ENCODE measurements around the gene PEAR1. TPM values are rescaled to one million over a fixed set of nuclear protein-coding genes. Genes with fewer than 3 reads are reported as not detected.

Gene PEAR1
- total RNA-seq, 1 experiment from 2014 or later: 3.0 TPM

DNA sequence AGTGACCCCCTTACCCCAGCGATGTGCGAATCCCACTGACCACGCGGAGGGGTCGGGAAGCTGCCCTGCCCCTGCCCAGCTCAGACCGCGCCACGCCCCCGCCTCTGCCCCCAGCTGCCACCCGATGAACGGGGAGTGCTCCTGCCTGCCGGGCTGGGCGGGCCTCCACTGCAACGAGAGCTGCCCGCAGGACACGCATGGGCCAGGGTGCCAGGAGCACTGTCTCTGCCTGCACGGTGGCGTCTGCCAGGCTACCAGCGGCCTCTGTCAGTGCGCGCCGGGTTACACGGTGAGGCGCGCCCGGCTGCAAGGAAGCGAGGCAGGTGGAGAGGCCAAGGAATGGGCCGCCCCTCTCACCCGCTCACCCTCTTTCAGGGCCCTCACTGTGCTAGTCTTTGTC is 15.0 kb downstream of the PEAR1 start:
- BruUV-seq (replicated peaks): no TSS peak
- DNase-seq: no peak
- TF ChIP-seq, protein P1, sequence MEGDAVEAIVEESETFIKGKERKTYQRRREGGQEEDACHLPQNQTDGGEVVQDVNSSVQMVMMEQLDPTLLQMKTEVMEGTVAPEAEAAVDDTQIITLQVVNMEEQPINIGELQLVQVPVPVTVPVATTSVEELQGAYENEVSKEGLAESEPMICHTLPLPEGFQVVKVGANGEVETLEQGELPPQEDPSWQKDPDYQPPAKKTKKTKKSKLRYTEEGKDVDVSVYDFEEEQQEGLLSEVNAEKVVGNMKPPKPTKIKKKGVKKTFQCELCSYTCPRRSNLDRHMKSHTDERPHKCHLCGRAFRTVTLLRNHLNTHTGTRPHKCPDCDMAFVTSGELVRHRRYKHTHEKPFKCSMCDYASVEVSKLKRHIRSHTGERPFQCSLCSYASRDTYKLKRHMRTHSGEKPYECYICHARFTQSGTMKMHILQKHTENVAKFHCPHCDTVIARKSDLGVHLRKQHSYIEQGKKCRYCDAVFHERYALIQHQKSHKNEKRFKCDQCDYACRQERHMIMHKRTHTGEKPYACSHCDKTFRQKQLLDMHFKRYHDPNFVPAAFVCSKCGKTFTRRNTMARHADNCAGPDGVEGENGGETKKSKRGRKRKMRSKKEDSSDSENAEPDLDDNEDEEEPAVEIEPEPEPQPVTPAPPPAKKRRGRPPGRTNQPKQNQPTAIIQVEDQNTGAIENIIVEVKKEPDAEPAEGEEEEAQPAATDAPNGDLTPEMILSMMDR (IDR thresholded peaks at IDR 0.05; ENCODE audit: unreplicated experiment): no peak
- CTCF ChIA-PET: interaction anchor here (0.7 kb wide), 1 partner anchor 550 kb away, joined by 3 read pairs; no protein-coding TSS in a partner anchor
- peaks cover 10% of the 10 kb centered on the region for H3K36me3 Mint-ChIP-seq (ENCODE audit: insufficient read depth, unreplicated experiment)
- H3K27ac Mint-ChIP-seq (ENCODE audit: unreplicated experiment): no peak overlapping the region
- peaks cover 10% of the 10 kb centered on the region for H3K4me1 Mint-ChIP-seq (ENCODE audit: low read depth, unreplicated experiment)
- no peaks in the 10 kb centered on the region for H3K9me3 Mint-ChIP-seq (ENCODE audit: low read depth, unreplicated experiment)
- peak overlapping the region; percentile 74 for H3K4me3 Mint-ChIP-seq (ENCODE audit: low read depth, unreplicated experiment)
- peaks cover 45% of the 10 kb centered on the region for H3K27me3 Mint-ChIP-seq (ENCODE audit: unreplicated experiment)
- intact Hi-C loops (cut with micrococcal nuclease; ENCODE audit: unreplicated experiment): no loop called here

DNA sequence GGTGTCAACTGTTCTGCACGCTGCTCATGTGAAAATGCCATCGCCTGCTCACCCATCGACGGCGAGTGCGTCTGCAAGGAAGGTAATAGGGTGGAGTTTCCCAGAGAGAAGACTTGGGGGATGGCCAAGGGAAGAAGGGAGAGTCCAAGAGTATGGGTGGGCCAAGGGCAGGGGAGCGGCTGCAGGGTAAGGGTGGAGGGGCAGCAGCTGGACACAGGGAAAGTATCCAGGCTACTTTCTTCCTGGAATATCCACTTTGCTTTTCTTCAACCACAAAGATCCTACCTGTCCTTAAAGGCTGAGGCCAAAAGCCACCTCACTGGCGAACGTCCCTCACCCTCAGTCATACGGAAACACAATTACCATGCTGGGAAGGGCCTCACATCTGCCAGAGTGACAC is 15.4 kb downstream of the PEAR1 start:
- H3K27me3 Mint-ChIP-seq (ENCODE audit: unreplicated experiment): peaks cover 41% of the 10 kb centered on the region
- H3K4me1 Mint-ChIP-seq (ENCODE audit: low read depth, unreplicated experiment): peaks cover 10% of the 10 kb centered on the region
- CTCF ChIA-PET: no interaction called here
- TF ChIP-seq, protein P1 (IDR thresholded peaks at IDR 0.05; ENCODE audit: unreplicated experiment): no peak
- intact Hi-C loops (cut with micrococcal nuclease; ENCODE audit: unreplicated experiment): no loop called here
- BruUV-seq (replicated peaks): no TSS peak
- no peaks in the 10 kb centered on the region for H3K9me3 Mint-ChIP-seq (ENCODE audit: low read depth, unreplicated experiment)
- H3K4me3 Mint-ChIP-seq (ENCODE audit: low read depth, unreplicated experiment): peak overlapping the region; percentile 74
- H3K36me3 Mint-ChIP-seq (ENCODE audit: insufficient read depth, unreplicated experiment): peaks cover 10% of the 10 kb centered on the region
- DNase-seq: no peak
- H3K27ac Mint-ChIP-seq (ENCODE audit: unreplicated experiment): no peak overlapping the region

GRCh38 chr1:156909671-156910070 is 16.2 kb downstream of the PEAR1 start:
- CTCF ChIA-PET: interaction anchor here (1.8 kb wide), 1 partner anchor 17 kb away, joined by 4 read pairs; no protein-coding TSS in a partner anchor
- intact Hi-C loops (cut with micrococcal nuclease; ENCODE audit: unreplicated experiment): no loop called here
- peaks cover 10% of the 10 kb centered on the region for H3K36me3 Mint-ChIP-seq (ENCODE audit: insufficient read depth, unreplicated experiment)

DNA sequence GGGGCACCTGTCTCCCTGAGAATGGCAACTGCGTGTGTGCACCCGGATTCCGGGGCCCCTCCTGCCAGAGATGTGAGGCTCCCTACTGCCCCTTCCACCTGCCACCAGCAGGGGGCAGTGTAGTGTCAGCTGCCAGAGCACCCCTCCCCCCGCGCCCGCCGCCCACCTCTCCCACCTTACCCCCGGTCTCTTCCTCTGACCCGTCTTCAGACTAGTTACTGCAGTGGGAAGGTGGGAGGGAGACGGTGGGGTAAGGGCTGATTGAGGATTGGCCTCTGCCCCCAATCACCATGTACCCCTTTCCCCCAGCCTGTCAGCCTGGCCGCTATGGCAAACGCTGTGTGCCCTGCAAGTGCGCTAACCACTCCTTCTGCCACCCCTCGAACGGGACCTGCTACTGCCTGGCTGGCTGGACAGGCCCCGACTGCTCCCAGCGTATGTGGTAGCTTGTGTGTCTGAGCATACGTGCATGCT is 16.8 kb downstream of the PEAR1 start:
- Mint-ChIP-seq H3K9me3 (ENCODE audit: low read depth, unreplicated experiment) (no peaks in the 10 kb centered on the region), H3K27ac (ENCODE audit: unreplicated experiment) (no peak overlapping the region), H3K36me3 (ENCODE audit: insufficient read depth, unreplicated experiment) (peaks cover 10% of the 10 kb centered on the region), H3K4me1 (ENCODE audit: low read depth, unreplicated experiment) (peaks cover 10% of the 10 kb centered on the region), H3K27me3 (ENCODE audit: unreplicated experiment) (peaks cover 27% of the 10 kb centered on the region), H3K4me3 (ENCODE audit: low read depth, unreplicated experiment) (no peak overlapping the region)
- BruUV-seq (replicated peaks): no TSS peak
- TF ChIP-seq, protein P1 (IDR thresholded peaks at IDR 0.05; ENCODE audit: unreplicated experiment): peak; percentile 98
- CTCF ChIA-PET: interaction anchor here (0.6 to 1.8 kb wide), 2 partner anchors 16 to 298 kb away, joined by 3 to 4 read pairs; no protein-coding TSS in a partner anchor
- peak; percentile 60 for DNase-seq
- intact Hi-C loops (cut with micrococcal nuclease; ENCODE audit: unreplicated experiment): no loop called here

More at GRCh38 chr1:156909671-156910070, 16.2 kb downstream of the PEAR1 start:
- no peak for DNase-seq
- H3K27me3 Mint-ChIP-seq (ENCODE audit: unreplicated experiment): peaks cover 34% of the 10 kb centered on the region
- H3K4me1 Mint-ChIP-seq (ENCODE audit: low read depth, unreplicated experiment): peaks cover 10% of the 10 kb centered on the region
- no peaks in the 10 kb centered on the region for H3K9me3 Mint-ChIP-seq (ENCODE audit: low read depth, unreplicated experiment)
- TF ChIP-seq, protein P1 (IDR thresholded peaks at IDR 0.05; ENCODE audit: unreplicated experiment): no peak
- no TSS peak for BruUV-seq (replicated peaks)
- no peak overlapping the region for H3K27ac Mint-ChIP-seq (ENCODE audit: unreplicated experiment)
- H3K4me3 Mint-ChIP-seq (ENCODE audit: low read depth, unreplicated experiment): no peak overlapping the region
